ENCODE results near the gene HSP90AB1.

Gene HSP90AB1

GRCh38 chr6:44269921-44270525, 23.1 kb downstream of the HSP90AB1 start, which contains the start of gene TMEM151B:
Gene TMEM151B (plus strand): TSS chr6:44270450. CDS start chr6:44270743, 293 bp downstream.
- no peak for DNase-seq

DNA sequence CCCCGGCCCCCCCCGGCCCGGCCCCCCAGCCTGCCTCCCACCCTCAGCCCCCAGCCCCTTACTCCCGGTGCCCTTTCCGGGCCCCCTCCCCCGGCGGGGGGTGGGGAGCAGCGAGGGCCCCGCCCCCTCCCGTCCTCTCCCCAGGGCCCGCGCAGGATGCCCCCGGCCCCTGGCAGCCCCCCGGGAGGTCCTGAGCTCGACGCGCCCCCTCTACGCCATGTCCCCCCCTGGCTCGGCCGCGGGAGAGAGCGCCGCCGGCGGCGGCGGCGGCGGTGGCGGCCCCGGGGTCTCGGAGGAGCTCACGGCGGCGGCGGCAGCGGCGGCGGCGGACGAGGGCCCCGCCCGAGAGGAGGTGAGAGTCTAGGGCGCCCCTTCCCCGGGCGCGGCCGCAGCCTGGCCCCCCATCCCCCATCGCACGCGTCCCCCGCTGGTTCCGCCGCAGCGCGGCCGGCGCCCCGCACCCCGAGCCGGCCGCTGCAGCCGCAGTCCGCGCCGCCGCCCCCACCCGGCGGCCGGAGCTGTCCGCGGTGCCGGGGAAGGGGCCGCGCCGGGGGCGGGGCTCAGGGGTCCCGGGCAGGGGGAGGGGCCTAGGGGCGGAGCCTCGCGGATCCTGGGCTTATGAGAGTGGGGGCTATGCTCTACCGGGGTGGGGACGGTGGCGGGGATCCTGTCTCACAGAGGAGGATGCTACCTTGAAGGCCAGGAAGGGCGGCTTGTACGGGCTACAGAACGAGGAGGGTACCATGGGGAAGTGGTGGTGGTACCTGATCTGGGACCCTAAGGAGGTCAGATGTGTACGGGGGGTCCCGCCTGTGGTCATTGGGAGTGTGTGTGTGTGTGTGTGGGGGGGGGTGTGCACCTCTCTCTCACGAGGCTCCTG, 23.9 kb downstream of the HSP90AB1 start:
- DNase-seq: no peak

- DNase-seq: no peak
Measured at GRCh38 chr6:44271406-44271723, 24.5 kb downstream of the HSP90AB1 start.

DNA sequence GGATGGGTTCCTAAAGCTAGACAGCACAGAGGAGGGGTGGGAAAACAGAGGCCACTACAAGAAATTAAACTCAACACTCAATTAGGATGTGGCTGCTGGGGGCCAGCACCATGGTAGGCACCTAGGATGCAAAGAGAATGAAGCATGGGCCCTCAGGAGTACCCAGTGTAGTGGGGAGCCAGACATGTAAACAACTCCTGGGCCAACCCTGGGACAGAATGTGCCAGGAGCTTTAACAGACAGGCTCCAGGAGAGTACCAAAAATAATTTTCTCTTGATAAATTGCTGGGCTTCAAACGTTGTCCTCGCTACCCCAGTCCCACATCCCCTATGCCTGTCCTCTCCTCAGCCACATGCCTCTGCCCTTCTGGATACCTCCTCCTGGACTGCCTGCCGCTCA, 25.0 kb downstream of the HSP90AB1 start:
- no peak for DNase-seq

DNA sequence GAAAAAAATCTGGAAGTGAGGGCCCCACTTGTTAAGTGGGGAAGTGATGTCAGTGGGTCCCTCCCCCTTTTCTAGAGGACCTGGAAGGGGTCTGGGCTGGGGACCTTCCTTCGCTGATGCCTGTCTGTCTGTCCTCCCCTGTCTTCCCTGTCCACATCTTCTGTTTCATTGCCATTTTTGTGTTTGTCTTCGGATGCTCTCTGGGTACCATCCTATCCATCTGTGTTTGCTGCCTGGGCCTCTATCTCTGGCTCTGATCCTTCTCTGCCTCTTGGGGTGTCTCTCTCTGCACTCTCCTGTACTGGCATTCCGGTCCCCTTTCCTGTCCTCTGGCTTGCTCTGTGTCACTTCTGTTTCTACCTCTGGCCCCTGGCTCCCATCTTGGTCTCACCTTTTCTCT, 25.6 kb downstream of the HSP90AB1 start:
- no peak for DNase-seq

- no peak for DNase-seq
Measured at GRCh38 chr6:44272999-44273566, 26.2 kb downstream of the HSP90AB1 start.

DNA sequence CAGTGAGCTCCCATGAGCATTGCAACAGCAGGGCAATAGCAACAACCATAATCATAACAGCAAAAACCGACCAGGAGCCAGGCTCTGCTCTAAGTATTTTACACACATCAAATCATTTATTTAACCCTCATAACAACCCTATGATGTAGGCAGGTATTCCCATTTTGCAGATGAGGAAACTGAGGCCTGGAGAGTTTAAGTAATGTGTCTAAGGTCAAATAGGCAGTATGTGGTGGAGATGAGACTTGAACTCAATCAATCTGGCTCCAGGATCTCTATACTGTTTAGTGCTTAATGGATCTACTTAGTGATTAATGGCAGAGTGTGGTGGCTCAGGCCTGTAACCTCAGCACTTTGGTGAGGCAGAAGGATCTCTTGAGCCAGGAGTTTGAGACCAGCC, 26.7 kb downstream of the HSP90AB1 start:
- no peak for DNase-seq

GRCh38 chr6:44275271-44275748, 28.4 kb downstream of the HSP90AB1 start:
- no peak for DNase-seq

GRCh38 chr6:44275749-44276648, 29.1 kb downstream of the HSP90AB1 start:
- no peak for DNase-seq

- no peak for DNase-seq
Measured at GRCh38 chr6:44276667-44277640, 30.1 kb downstream of the HSP90AB1 start.

DNA sequence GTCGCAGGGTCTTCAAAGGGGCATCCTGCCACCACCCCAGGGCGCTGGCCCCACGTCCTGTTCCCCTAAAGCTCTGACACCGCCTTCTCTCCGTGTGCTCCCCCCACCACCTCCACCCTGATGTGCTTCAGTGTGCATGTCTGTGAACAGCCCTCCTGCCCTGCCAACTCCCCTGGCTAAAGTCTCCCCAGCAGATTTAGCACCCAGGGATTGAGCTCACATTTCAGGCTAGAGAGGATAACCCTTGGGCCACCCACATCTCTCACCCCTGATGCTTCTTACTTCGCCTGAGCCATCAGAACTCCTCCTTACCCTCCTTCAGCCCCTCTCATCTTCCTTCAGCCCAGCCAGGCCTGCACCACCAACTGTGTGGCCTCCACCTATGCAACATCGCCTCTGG, 30.9 kb downstream of the HSP90AB1 start:
- no peak for DNase-seq

- no peak for DNase-seq
Measured at GRCh38 chr6:44278315-44278714, 31.4 kb downstream of the HSP90AB1 start.

GRCh38 chr6:44278774-44279697, 32.1 kb downstream of the HSP90AB1 start:
- DNase-seq: no peak

DNA sequence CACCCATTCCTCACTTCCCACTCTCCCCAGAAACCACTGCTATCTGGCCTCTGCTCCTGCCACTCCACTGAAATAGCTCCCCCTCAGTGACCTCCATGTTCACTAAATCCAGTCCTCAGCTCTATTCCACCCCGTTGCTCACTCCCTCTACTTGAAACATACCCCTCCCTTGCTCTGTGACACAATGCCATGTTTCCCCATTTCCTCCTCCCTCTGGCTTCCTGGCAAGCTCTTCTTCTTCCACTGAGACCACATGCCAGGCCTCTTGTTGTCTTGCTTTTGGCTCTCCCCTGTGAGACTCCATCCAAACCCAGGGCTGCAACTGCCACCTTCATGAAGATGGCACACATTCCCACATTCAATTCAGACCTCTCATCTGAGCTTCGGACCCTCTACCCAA, 37.2 kb downstream of the HSP90AB1 start:
- DNase-seq: no peak

GRCh38 chr6:44284867-44285266, 38.0 kb downstream of the HSP90AB1 start:
- DNase-seq: no peak

DNA sequence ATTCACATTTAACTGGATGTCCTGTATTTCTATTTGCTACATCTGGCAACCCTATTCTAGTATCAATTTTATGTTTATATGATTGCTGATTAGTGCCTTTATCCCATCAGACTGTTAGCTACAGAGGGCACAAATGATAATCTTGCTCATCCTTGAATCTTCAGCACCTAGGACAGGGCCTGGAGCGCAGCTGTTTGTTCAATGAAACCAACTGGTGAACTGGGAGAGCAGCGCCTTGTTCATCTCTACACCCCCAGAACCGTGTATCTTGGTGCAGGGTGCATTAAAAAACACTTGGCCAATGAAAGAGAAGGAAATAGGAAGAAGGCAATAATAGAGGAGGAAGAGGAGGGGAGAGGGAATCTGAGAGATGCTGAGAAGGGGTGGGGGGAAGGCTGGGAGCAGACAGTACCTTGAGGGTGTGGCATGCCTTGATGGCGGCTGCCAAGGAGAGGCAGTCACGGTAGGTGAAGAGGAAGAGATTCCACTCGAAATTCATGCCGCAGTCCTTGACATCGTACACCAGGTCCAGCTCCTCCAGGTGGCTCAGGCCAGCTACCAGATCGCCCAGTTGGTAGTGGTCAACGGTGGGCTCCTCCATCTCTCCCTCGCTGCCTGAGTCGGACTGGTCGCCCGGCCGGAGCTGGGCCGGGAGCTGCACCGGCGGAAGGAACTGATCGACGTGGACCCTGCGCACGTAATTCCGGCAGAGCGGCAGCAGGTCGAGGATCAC, 38.8 kb downstream of the HSP90AB1 start:
- DNase-seq: no peak

DNA sequence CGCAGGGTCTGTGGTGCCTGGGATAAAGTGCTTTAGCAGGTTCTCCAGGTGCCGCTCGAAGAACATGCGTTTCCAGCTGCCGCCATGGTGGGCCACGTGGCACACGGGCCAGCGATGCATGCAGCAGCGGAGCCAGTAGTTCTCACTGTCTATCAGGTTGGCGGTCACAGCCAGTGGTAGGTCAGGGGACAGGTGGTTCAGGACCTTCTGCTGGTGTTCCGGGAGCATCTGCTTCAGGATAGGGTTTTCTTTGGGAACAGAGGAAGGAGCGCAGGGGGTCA, 39.3 kb downstream of the HSP90AB1 start:
- DNase-seq: no peak

DNA sequence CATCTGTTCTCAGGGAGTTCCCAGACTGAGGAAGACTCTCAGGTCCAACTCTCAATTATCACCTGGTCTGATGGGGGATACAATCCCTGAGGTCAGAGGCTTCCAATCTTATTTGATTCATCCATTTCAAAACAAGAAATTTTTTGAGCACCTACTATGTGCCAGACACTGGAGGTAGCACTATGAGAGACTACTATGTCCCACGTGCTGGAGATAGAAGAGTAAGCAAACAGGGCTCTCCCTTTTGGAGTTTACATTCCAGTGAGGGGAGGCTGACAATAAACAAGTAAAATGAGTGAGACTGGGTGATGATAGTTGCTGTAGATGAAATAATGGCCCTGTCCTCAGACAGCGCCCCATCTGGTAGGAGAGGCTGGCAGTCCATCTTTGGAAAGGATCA, 39.8 kb downstream of the HSP90AB1 start:
- DNase-seq: no peak

DNA sequence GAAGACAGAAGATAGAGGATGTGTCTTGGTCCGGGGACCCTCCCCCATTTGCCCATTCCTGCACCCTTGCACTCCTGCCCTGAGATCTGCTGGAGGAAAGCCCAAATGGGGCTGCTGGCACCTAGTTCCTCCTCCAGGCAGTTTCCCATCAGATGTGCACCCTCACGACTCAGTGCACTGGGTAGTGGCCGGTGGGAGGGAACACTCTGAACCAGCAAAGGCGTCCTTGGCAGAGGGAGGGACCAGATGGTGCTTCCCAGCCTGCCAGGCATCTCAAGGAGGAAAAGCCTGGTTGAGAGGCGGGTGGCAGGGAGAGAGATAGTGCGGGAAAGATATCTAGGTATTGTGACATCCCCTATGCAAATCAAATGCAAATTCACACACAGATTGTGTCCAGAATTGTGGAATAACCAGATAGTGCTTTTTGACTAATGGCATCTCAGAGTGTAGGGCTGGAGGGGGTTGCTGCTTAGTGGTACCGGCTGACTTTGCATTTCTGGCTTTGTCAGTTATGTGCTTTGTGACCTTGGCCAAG, 42.9 kb downstream of the HSP90AB1 start:
- DNase-seq: no peak

GRCh38 chr6:44291841-44292240, 44.9 kb downstream of the HSP90AB1 start:
- no peak for DNase-seq
